BLaER1 treated with 17β-estradiol and CSF1 and Interleukin-3, amounts not matched to agents 10 nM and 100 nM (cell line): ENCODE results near the gene ADCK2.
"Not testable (repeated sequence)": the region's sequence is repeated elsewhere in the genome, so short reads cannot be mapped to it uniquely, and the experiment has no call there.

ENCODE experiments used
- H3K27ac ChIP-seq, 11 experiments: shearing (Covaris generic); formaldehyde crosslinking; 2 replicates each; pipeline ENCODE4 v1.8.1; 2022
- H3K27me3 ChIP-seq, 11 experiments: shearing (Covaris generic); formaldehyde crosslinking; 2 replicates each; pipeline ENCODE4 v1.8.1; 2022
- H3K36me3 ChIP-seq, 11 experiments: shearing (Covaris generic); formaldehyde crosslinking; 2 replicates each; pipeline ENCODE4 v1.8.1; 2022
- H3K4me1 ChIP-seq, 10 experiments: shearing (Covaris generic); formaldehyde crosslinking; 2 replicates each; pipeline ENCODE4 v1.8.1; 2022
- H3K4me2 ChIP-seq, 11 experiments: shearing (Covaris generic); formaldehyde crosslinking; 2 replicates each; pipeline ENCODE4 v1.8.1; 2022
- H3K4me3 ChIP-seq, 10 experiments: shearing (Covaris generic); formaldehyde crosslinking; 2 replicates each; pipeline ENCODE4 v1.8.1; 2022
- H3K9ac ChIP-seq, 11 experiments: shearing (Covaris generic); formaldehyde crosslinking; 2 replicates each; pipeline ENCODE4 v1.8.1; 2022
- H3K9me3 ChIP-seq, 11 experiments: shearing (Covaris generic); formaldehyde crosslinking; replicated peaks in 1 of 11; 2 replicates each; pipeline ENCODE4 v1.8.1; 2022
- H4K20me1 ChIP-seq, 11 experiments: shearing (Covaris generic); formaldehyde crosslinking; 2 replicates each; pipeline ENCODE4 v1.8.1; 2022
- Cebpa-rat ChIP-seq, 11 experiments: shearing (Covaris generic); IDR thresholded peaks; 2 replicates each; pipeline ENCODE4 v1.8.1; 2022

ADCK2 gene

GRCh38 chr7:140672382-140673062 lies at the start of gene ADCK2:
TSS of gene ADCK2 (plus strand) at chr7:140672945. CDS start at chr7:140673331, 386 bp downstream.
- Histone ChIP-seq H3K4me1 (peaks cover 43 to 61% (median 54%) of the 10 kb centered on the region in 10 experiments), H3K4me2 (peak within 1 kb of the TSS; percentile 75 to 100 (median 96)), H4K20me1 (no peaks in the 10 kb centered on the region), H3K9ac (peak within 1 kb of the TSS; percentile 82 to 94 (median 89)), H3K4me3 (peak within 1 kb of the TSS; percentile 74 to 91 (median 82)), H3K36me3 (peaks cover 0 to 2% (median 0%) of the 10 kb centered on the region in 11 experiments; a peak in 5 of 22 replicates), H3K27me3 (no peaks in the 10 kb centered on the region), H3K27ac (peak within 1 kb of the TSS; percentile 75 to 92 (median 86)), H3K9me3 (no peaks in the 10 kb centered on the region)
- no peak for TF ChIP-seq Cebpa-rat (IDR thresholded peaks at IDR 0.05)

GRCh38 chr7:140623980-140624379 lies 48.8 kb upstream of the ADCK2 start:
- H3K4me3 ChIP-seq = no peak overlapping the region
- no peaks in the 10 kb centered on the region for H4K20me1 ChIP-seq
- no peak overlapping the region for H3K9ac ChIP-seq
- TF ChIP-seq Cebpa-rat (IDR thresholded peaks at IDR 0.05) = no peak
- no peaks in the 10 kb centered on the region for H3K9me3 ChIP-seq
- no peaks in the 10 kb centered on the region for H3K27me3 ChIP-seq
- H3K36me3 ChIP-seq = no peaks in the 10 kb centered on the region
- peaks cover 0 to 18% (median 5%) of the 10 kb centered on the region in 10 experiments; a peak in 7 of 20 replicates for H3K4me1 ChIP-seq
- no peak overlapping the region for H3K27ac ChIP-seq
- no peak overlapping the region for H3K4me2 ChIP-seq

- H3K27me3 ChIP-seq = no peaks in the 10 kb centered on the region
- TF ChIP-seq Cebpa-rat (IDR thresholded peaks at IDR 0.05) = no peak
- no peak overlapping the region for H3K4me2 ChIP-seq
- no peaks in the 10 kb centered on the region for H4K20me1 ChIP-seq
- no peaks in the 10 kb centered on the region for H3K36me3 ChIP-seq
- H3K4me1 ChIP-seq = peaks cover 0 to 18% (median 5%) of the 10 kb centered on the region in 10 experiments; a peak in 7 of 20 replicates
- H3K9me3 ChIP-seq = no peaks in the 10 kb centered on the region
- H3K4me3 ChIP-seq = no peak overlapping the region
- no peak overlapping the region for H3K27ac ChIP-seq
- no peak overlapping the region for H3K9ac ChIP-seq
These were observed 48.2 kb upstream of the ADCK2 start for GRCh38 chr7:140624392-140625191.

GRCh38 chr7:140625192-140625558 lies 47.6 kb upstream of the ADCK2 start:
- not testable (repeated sequence) for H3K27me3 ChIP-seq, H3K4me2 ChIP-seq, H3K27ac ChIP-seq, H3K9ac ChIP-seq, H3K4me3 ChIP-seq, H4K20me1 ChIP-seq, H3K9me3 ChIP-seq, H3K36me3 ChIP-seq
- H3K4me1 ChIP-seq = peaks cover 0 to 18% (median 5%) of the 10 kb centered on the region in 10 experiments; a peak in 7 of 20 replicates

DNA sequence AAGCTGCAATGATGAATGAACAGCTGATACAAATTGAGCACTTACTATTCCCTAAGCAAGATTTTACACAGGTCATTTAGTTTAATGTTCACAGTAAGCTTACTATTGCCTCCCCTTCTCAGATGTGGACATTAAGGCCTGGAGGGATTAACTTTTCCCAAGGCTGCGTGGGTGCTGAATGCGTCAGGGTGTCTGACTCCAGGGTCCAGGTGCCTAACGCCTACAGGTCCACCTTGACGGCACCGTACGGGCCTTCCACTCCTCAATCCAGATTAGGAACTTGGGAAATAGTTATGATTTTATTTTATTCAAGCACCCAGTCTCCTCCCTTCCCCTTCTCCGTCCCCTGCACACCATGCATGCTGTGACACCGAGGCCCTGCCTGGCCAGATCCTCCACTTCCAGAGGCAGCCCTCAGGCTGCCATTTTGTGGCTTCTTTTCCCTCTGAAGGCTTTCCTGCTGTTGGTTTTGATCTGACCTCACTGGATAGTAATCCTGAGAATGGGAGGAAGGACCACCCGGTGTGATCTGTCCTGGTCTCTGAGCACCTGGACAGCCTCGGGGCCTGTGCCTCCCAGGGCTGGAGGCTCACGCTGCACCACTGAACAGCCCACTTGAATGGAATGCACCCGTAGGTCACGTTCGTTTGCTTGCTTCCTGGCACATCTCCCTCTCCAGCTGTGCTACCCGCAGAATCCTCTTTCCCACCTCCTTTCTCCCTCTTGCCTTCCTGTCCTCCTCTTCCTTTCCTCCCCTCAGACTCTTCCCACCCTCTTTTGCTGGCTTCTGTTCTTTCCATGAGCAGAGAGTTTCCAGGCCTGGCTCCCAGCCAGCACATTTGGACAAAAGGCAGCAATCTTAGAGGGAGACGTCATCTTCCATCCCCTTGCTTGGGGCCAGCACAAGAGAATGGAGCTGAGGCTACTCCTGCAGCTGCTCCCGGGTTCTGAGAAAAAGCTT lies 46.6 kb upstream of the ADCK2 start:
- peaks cover 0 to 18% (median 0%) of the 10 kb centered on the region in 10 experiments; a peak in 6 of 20 replicates for H3K4me1 ChIP-seq
- TF ChIP-seq Cebpa-rat (IDR thresholded peaks at IDR 0.05) = no peak
- H3K36me3 ChIP-seq = no peaks in the 10 kb centered on the region
- H3K9ac ChIP-seq = no peak overlapping the region
- no peaks in the 10 kb centered on the region for H4K20me1 ChIP-seq
- no peak overlapping the region for H3K27ac ChIP-seq
- no peak overlapping the region for H3K4me2 ChIP-seq
- no peaks in the 10 kb centered on the region for H3K9me3 ChIP-seq
- H3K4me3 ChIP-seq = no peak overlapping the region
- H3K27me3 ChIP-seq = no peaks in the 10 kb centered on the region

- Histone ChIP-seq H3K27me3 (no peaks in the 10 kb centered on the region), H4K20me1 (no peaks in the 10 kb centered on the region), H3K36me3 (no peaks in the 10 kb centered on the region), H3K9ac (no peak overlapping the region), H3K27ac (no peak overlapping the region), H3K9me3 (no peaks in the 10 kb centered on the region), H3K4me2 (no peak overlapping the region), H3K4me3 (no peak overlapping the region), H3K4me1 (peaks cover 0 to 12% (median 0%) of the 10 kb centered on the region in 10 experiments; a peak in 6 of 20 replicates)
- TF ChIP-seq Cebpa-rat (IDR thresholded peaks at IDR 0.05) = no peak
These were observed 41.7 kb upstream of the ADCK2 start for GRCh38 chr7:140631021-140631420.

GRCh38 chr7:140631602-140632001 lies 41.1 kb upstream of the ADCK2 start:
- Histone ChIP-seq H3K4me1 (peaks cover 0 to 12% (median 0%) of the 10 kb centered on the region in 10 experiments; a peak in 6 of 20 replicates), H4K20me1 (no peaks in the 10 kb centered on the region), H3K9ac (no peak overlapping the region), H3K4me3 (no peak overlapping the region), H3K4me2 (no peak overlapping the region), H3K27me3 (no peaks in the 10 kb centered on the region), H3K36me3 (no peaks in the 10 kb centered on the region), H3K9me3 (no peaks in the 10 kb centered on the region), H3K27ac (no peak overlapping the region)
- TF ChIP-seq Cebpa-rat (IDR thresholded peaks at IDR 0.05) = no peak

DNA sequence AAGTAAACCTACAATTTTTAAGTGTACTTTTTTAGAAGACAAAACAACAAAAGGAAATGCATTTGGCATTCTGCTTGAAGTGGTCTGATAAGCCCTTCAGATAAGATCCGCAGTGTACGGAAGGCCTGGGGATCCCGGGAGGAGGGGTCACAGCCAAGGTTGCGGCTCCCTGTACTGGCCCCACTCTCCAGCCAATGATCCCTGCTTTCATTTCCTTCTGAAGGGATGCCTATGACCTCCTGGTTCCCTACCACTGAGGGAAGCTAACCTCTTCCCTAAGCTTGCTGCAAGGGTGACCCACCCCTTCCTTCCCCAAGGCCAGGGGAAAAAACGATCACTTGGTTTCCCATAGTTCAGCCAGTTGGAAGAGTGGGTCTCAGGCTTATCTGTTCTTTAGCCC lies 37.4 kb upstream of the ADCK2 start:
- Histone ChIP-seq H3K27ac (no peak overlapping the region), H3K4me3 (no peak overlapping the region), H3K9me3 (no peaks in the 10 kb centered on the region), H3K36me3 (no peaks in the 10 kb centered on the region), H3K27me3 (peaks cover 14 to 27% (median 20%) of the 10 kb centered on the region in 11 experiments), H3K9ac (no peak overlapping the region), H3K4me2 (no peak overlapping the region), H4K20me1 (peaks cover 0 to 7% (median 0%) of the 10 kb centered on the region in 11 experiments; a peak in 4 of 22 replicates), H3K4me1 (peaks cover 15 to 20% (median 18%) of the 10 kb centered on the region in 10 experiments)
- no peak for TF ChIP-seq Cebpa-rat (IDR thresholded peaks at IDR 0.05)
